Measurements from ENCODE around the gene PBOV1.

Gene PBOV1

GRCh38 chr6:138218449-138218848 is at the start of gene PBOV1:
Gene PBOV1 (minus strand): TSS chr6:138218491. CDS start chr6:138218395, 96 bp downstream.
- no peak for DNase-seq

DNA sequence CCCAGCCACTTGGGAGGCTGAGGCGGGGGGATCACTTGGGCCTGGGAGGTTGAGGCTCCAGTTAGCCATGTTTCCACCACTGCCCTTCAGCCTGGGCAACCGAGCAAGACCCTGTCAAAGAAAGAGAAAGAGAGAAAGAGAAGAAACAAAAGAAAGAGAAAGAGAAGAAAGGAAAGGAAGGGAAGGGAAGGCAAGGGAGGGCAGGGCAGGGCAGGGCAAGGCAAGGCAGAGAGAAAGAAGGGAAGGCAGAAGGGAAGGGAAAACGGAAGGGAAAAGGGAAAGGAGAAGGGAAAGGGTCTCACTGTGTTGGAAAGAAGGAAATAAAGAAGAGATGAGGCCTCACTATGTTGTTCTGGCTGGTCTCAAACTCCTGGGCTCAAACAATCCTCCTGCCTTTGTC is 47.8 kb upstream of the PBOV1 start:
- no peak for DNase-seq

- no peak for DNase-seq
Observed at GRCh38 chr6:138264372-138264880, 46.1 kb upstream of the PBOV1 start.

GRCh38 chr6:138263963-138264362 is 45.7 kb upstream of the PBOV1 start:
- no peak for DNase-seq

- DNase-seq = no peak
Observed at GRCh38 chr6:138261116-138261780, 43.0 kb upstream of the PBOV1 start.

GRCh38 chr6:138258991-138259390 is 40.7 kb upstream of the PBOV1 start:
- DNase-seq = no peak

GRCh38 chr6:138258197-138258596 is 39.9 kb upstream of the PBOV1 start:
- no peak for DNase-seq

DNA sequence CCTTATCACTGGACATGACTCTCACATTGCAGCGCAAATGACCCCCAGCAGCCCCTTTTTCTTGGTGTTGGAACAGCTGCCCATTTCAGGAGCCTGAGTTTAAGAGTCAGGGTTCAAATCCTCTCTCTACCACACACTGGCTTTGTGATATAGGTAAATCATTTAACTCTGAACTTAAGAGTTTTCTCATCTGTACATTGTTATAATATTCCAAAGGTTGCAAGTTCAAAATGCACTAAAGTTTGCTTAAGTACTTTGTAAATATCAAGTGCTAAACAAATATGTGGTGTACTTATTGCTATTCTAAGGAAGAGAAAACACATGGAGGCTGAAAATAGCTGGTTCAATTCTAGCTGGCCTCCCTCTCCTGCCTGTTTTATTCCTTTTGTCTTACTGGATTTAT is 39.3 kb upstream of the PBOV1 start:
- DNase-seq = no peak

GRCh38 chr6:138255443-138255842 is 37.2 kb upstream of the PBOV1 start:
- no peak for DNase-seq

GRCh38 chr6:138253731-138254130 is 35.4 kb upstream of the PBOV1 start:
- DNase-seq = no peak

DNA sequence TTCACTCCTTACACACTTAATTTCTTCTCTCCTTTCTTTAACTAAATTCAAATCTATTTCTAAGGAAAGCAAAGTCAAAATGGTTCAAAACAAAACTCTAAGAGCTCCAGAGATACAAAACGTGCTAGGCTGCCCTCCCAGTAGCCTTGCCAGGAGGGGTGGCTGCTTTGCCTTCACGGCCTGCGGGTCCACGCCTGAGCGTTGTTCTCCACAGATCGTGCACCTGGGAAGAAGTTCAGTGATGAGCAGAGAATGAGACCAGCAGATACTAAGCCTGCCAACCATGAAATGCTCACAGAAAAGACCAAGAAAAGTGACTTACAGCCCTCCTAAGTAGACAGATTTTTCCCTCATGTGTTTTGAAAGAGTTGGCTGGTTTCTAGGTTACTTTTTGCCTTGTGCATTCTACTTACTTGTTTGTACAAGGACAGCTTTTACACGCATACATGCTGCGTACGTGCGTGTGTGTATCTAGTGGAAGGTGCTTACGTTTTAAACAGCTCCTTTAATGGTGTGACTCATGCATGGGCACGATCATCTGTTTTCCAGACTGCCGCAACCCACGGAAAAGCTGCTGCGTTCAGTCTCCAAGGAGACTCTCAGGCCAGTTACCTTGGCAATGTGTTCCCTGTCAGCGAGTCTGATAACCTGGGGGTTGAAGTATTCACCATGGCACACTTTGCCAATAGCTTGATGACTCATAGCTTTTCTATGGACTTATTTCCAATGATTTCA is 32.4 kb upstream of the PBOV1 start:
- no peak for DNase-seq

- no peak for DNase-seq
Observed at GRCh38 chr6:138250053-138250452, 31.8 kb upstream of the PBOV1 start.

DNA sequence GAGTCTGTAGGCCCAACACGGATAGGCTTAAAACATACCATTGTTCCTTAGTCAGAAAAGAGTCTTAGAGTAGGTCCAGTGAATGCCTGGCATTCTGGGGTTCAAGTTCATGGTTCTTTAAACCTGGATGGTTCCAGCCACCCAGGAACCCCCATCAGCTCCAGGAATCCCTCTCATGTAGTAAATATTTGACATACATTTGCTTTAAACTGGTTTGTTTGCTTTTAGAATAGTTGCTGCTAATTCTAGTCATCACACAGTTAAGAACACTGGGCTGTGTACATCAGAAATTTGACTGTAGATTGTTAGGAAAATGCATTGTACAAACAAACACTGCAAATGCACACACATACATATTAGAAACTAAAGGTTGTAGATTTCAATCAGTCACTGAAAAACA is 30.6 kb upstream of the PBOV1 start:
- no peak for DNase-seq

DNA sequence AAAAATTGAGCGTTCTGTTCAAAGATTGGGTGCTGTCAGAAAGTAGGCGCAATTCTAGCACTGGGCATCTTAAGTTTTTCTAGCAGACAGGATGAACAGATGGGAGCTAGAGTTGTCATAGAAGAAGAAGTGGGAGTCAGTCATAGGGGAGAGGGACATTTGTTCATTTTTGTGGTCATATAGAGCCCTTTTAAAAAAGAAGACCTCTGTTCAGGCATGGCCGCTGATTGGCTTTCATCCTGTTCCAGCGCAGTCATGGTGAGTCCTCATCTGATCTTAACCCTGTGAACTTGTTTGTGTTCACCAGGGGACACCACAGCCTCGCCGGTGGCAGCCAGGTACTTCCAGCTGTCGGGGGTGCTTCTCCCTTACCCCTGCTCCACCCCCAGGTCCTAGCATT is 29.7 kb upstream of the PBOV1 start:
- no peak for DNase-seq

DNA sequence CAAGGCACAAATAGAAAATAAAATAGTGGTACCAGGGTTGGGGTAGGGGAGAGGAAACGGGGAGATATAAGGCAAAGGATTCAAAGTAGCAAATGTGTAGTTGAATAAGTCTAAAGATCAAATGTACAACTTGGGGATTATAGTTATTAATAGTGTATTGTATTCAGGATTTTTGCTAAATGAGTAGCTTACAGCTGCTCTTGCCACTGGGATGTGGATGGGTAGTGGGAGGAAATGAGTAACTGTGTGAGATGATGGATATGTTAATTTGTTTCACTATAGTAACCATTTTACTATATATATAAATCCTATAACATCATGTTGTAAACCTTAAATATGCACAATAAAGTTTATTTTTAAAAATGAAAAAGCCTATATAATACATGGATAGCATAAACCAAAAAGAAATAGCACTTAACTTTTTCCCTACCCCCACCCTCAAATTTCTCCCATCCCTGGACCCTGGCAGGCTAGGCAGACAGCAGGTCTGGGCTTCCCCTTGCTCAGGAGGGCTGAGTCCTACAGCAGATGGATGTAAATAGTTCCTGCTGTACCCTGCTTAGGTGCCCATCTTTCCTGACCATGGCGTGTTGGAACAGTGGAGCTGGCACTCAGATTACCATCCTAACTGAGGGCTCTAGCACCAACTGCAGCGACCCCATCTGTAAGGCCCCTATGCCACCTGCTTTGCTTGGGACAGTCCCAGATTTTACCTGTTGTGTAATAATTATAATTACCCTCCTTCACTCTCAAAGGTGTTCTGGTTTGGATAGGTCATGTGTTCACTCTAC is 28.6 kb upstream of the PBOV1 start:
- no peak for DNase-seq

- DNase-seq = no peak
Observed at GRCh38 chr6:138245751-138246150, 27.5 kb upstream of the PBOV1 start.

GRCh38 chr6:138242987-138243592 is 24.8 kb upstream of the PBOV1 start:
- DNase-seq = no peak

DNA sequence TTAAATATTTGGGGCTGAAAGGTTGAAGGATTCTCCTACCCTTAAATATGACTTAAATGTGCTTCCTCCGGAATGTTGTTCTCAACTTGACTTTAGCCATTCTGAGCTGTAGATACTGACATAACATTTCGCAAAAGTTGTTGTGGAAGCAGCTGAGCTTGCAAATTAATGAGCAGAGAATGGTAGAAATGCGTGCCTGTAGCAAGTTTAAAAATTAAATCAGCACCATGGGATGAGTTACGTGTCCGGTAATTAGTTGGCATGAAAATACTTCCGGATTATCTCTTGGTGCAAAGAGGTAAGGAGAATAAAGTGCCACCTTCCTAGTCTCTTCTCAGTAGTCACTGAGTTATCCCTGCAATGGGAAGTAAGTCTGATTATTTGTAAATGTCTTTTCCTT is 23.6 kb upstream of the PBOV1 start:
- DNase-seq = no peak

DNA sequence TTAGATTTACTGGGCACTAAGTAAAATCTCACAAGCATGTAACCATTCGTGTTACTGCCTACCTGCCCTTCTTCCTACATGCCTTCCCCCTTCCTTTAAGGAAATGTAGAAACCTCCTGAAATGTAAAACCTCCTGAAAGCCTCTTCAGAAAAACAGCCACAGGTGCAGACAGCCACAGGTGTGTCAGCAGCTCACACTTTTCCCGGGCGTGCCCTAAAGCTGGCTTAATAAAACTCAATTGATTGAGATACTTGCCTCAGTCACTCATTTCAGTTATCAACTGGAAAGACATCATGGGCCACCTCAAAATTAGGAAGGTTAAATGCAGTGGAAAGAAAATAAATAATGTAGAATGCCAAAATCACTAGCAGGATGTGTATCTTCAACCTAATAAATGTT is 23.1 kb upstream of the PBOV1 start:
- DNase-seq = no peak

DNA sequence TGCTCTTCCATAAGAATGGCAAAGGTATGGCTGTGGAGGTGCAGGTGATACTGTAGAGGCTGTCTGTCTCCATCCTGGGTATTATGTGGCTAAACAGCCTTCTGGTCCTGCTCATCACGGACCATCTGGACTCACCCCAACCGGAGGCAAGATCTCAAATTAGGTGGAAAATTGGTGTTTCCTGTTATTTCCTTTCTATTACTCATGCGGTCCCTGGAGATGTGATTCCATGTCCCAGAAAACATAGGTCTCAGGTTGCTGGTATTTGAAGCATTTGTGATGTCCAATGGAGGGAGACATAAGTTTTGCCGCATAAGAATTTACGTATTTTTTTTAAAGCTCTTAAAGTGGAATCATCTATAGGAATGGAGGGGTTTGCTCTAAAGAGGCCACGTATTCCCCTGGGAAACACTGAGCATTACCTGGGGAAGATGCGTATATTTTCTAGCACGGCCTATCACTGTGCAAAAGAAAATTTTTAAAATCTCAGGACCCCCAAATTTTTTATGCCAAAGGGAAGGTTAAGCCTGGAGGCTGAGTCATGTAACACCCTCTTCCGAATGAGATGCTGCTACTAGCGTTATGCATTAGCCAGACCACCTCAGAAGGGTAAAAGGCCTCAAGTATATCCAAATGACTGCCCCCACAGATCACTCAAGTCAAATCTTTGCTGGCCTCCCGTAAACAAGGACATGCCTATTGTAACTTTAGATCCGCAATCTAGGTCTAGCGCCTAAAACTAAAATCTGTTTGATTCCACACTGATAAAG is 22.4 kb upstream of the PBOV1 start:
- DNase-seq = no peak

- no peak for DNase-seq
Observed at GRCh38 chr6:138239774-138240173, 21.5 kb upstream of the PBOV1 start.

DNA sequence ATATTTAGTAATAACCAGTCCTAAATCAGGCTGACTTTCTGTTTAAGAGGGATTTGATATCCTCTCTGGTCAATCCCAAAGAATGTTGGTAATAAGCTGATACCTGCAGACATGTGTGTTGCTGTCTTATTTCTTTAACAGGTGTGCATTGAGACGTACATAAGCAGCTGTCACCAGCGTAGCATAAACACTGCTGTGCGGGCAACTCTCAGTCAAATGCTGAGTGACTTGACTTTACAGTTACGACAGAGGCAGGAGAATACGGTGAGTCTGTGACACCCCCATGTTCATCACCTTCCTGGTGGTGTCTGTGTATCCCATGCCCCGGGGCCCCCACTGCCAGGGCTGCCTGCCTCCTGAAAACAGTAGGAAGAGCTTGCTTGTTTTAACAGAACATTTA is 20.1 kb upstream of the PBOV1 start:
- DNase-seq = no peak
